Fibroblast of mammary gland (primary cell): ENCODE results near the gene PKD1L1.
A peak's percentile ranks its signal among the peaks of the same experiment; 100 is the strongest.

Source experiments
- DNase-seq: peaks from one replicate; pipeline ENCODE4 v3.0.0-alpha.2; 2010; ENCODE audit warnings: low read depth
- H3K4me3 ChIP-seq: 2 replicates; pipeline ENCODE4 v1.5.1; 2011; ENCODE audit warnings: low read depth, mild to moderate bottlenecking, low read length, moderate library complexity; ENCODE audit not compliant: control insufficient read depth
- CTCF ChIP-seq: conservative IDR thresholded peaks from 2 replicates; pipeline ENCODE4 v1.5.1; 2011; ENCODE audit warnings: low read depth, low read length, inconsistent platforms; ENCODE audit not compliant: control insufficient read depth, insufficient read depth

The PKD1L1 gene

GRCh38 chr7:47788083-47788482 is 160.2 kb downstream of the PKD1L1 start:
- TF ChIP-seq CTCF = no peak
- no peak for DNase-seq
- H3K4me3 ChIP-seq = no peak overlapping the region

- TF ChIP-seq CTCF = no peak
- no peak overlapping the region for H3K4me3 ChIP-seq
- DNase-seq = no peak
Measured at GRCh38 chr7:47787249-47788069, 160.8 kb downstream of the PKD1L1 start.

GRCh38 chr7:47786557-47787248 is 161.6 kb downstream of the PKD1L1 start:
- DNase-seq = peak; percentile 98
- no peak overlapping the region for H3K4me3 ChIP-seq
- no peak for TF ChIP-seq CTCF

- no peak overlapping the region for H3K4me3 ChIP-seq
- DNase-seq = no peak
- no peak for TF ChIP-seq CTCF
Measured at GRCh38 chr7:47785923-47786556, 162.2 kb downstream of the PKD1L1 start.

GRCh38 chr7:47783456-47784223 is 164.6 kb downstream of the PKD1L1 start:
- peak; percentile 96 for DNase-seq
- H3K4me3 ChIP-seq = no peak overlapping the region
- no peak for TF ChIP-seq CTCF

- no peak for TF ChIP-seq CTCF
- DNase-seq = no peak
- no peak overlapping the region for H3K4me3 ChIP-seq
Measured at GRCh38 chr7:47782792-47783191, 165.5 kb downstream of the PKD1L1 start.
